ENCODE measurements around the gene STARD6.

DNA sequence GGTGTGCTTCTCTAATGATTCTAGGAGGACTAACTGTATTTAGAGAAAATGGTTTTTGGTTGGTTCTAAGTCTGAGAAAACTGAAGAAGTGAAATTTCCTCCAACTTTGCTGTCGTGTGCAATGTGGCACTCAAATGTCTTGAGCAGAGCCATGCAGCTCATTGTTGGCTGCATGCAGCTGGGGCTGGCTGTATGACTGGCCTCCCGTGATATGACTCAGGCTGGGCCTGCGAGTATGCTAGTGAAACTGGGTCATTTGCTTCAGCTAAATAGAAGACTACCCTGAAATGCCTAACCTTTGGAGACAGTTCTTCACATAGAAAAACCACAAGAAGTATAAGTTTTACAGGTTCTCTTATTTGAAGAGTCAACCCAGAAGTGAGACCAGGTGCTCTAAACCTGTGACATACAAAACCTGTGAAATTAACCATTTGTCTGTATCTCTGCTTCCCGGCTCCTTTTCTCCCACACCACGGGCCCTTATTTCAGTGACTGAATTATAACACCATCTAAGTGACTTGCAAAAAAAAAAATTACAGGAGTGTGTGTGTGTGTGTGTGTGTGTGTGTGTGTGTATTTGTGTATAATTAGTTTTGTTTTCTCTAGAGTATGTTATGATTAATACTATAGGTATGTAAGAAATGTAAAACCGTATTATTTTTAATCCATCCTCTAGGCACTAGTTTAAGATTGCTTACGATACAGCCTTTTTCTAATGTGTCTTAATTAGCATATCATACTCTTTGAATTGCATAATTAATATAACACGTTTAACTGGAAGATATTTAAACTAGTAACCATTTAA, 72.5 kb downstream of the STARD6 start:
- TF ChIP-seq CTCF (IDR thresholded peaks at IDR 0.05) (no peak), POLR2A (IDR thresholded peaks at IDR 0.05) (no peak)

Data from breast epithelium (tissue), 3 donors.